ENCODE data around the gene EMC10.

EMC10 gene

GRCh38 chr19:50493171-50493570, 16.9 kb downstream of the EMC10 start:
- Histone ChIP-seq H3K27ac (replicated peaks) (no peak overlapping the region), H3K4me3 (replicated peaks; ENCODE audit: insufficient read depth, low read length) (no peak overlapping the region), H3K27me3 (ENCODE audit: insufficient read depth, poor library complexity, severe bottlenecking) (peaks cover 2% of the 10 kb centered on the region)
- no peak for DNase-seq (ENCODE audit: low read depth in 1 of 2, low spot score in 1 of 2)
- TF ChIP-seq CTCF (IDR thresholded peaks at IDR 0.05; ENCODE audit: insufficient read depth, low read length), result no peak

DNA sequence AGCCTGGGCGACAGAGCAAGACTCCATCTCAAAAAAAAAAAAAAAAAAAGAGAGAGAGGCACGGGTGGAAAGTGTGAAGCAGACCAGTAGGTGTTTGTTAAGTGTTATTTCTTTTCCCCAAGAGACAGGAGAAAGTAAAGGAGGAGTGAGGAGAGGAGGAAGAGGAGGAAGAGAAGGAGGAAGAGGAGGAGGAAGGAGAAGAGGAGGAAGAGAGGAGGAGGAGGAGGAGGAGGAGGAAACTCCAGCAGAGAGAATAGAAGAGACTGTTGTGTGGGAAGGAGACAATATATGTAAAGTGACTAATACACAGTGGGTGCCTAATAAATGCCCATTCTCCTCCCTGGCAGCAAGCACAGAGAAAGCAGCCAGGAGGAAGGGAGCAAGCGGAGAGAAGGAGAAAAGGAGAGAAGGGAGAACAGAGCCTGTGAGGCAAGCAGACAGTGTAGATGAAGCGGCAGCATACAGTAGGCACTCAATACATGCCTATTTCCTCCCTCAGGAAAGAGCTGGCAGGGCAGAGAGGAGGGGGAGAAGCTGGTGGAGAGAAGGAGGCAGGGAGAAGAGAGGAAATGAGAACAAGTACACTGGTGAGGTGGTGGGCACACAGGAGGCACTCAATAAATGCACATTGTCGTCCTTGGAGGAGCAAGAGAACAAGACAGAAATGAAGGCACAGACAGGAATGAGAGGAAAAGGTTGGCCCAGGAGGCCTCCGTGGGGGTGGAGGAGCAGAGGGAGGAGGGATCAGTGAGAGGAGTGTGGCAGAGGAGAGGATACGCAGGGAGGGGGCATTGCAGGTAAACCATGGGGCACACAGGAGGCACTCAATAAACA, 18.1 kb downstream of the EMC10 start:
- Histone ChIP-seq H3K27me3 (ENCODE audit: insufficient read depth, poor library complexity, severe bottlenecking) (no peaks in the 10 kb centered on the region), H3K27ac (replicated peaks) (no peak overlapping the region), H3K4me3 (replicated peaks; ENCODE audit: insufficient read depth, low read length) (no peak overlapping the region)
- DNase-seq (ENCODE audit: low read depth in 1 of 2, low spot score in 1 of 2), result no peak
- TF ChIP-seq POLR2AphosphoS5 (IDR thresholded peaks at IDR 0.05; ENCODE audit: low read depth) (no peak), REST (IDR thresholded peaks at IDR 0.05; ENCODE audit: insufficient replicate concordance, low read depth) (no peak), CTCF (IDR thresholded peaks at IDR 0.05; ENCODE audit: insufficient read depth, low read length) (no peak), SPI1 (IDR thresholded peaks at IDR 0.05; ENCODE audit: borderline replicate concordance, low read depth) (no peak), GABPA (IDR thresholded peaks at IDR 0.05; ENCODE audit: low read depth) (no peak)

DNA sequence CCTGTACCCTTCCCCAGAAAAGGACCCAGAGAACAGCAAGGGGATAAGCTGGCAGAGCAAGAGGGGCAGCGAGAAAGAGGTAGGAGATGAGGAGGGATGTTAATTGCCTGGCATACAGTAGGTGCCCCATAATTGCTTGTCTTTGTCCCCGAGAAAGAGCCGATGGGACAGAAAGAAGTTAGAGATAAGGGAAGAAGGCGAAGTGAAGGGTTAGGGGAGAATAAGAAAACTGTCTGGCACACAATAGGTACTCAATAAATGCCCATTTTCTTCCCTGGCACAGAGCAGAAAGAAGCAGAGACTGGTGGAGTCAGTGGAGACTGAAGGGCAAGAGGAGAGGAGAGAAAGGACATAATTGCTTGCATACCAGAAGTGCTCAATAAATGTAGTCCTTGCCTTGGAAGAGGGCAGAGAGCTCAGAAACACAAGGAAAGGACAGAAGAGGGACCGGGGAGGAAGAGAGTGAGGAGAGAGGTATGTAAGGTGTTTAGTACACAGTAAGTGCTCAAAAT, 18.8 kb downstream of the EMC10 start:
- Histone ChIP-seq H3K27me3 (ENCODE audit: insufficient read depth, poor library complexity, severe bottlenecking) (no peaks in the 10 kb centered on the region), H3K27ac (replicated peaks) (no peak overlapping the region), H3K4me3 (replicated peaks; ENCODE audit: insufficient read depth, low read length) (no peak overlapping the region)
- DNase-seq (ENCODE audit: low read depth in 1 of 2, low spot score in 1 of 2), result no peak
- TF ChIP-seq POLR2AphosphoS5 (IDR thresholded peaks at IDR 0.05; ENCODE audit: low read depth), result no peak
- no peak for TF ChIP-seq REST (IDR thresholded peaks at IDR 0.05; ENCODE audit: insufficient replicate concordance, low read depth)
- no peak for TF ChIP-seq GABPA (IDR thresholded peaks at IDR 0.05; ENCODE audit: low read depth)
- no peak for TF ChIP-seq CTCF (IDR thresholded peaks at IDR 0.05; ENCODE audit: insufficient read depth, low read length)
- TF ChIP-seq SPI1 (IDR thresholded peaks at IDR 0.05; ENCODE audit: borderline replicate concordance, low read depth), result no peak

Data from HL-60 (cell line).